Muscle layer of colon (tissue), 2 donors: ENCODE measurements around the gene TRIM45.
"Not testable (repeated sequence)": the region's sequence is repeated elsewhere in the genome, so short reads cannot be mapped to it uniquely, and the experiment has no call there.

Source experiments
- H3K27ac ChIP-seq: one replicate; pipeline ENCODE4 v1.7.0; 2013; ENCODE audit warnings: low read depth, mild to moderate bottlenecking, low read length, moderate library complexity
- H3K27me3 ChIP-seq, 2 donors: one replicate each; pipeline ENCODE4 v1.7.0; 2013; ENCODE audit warnings: low read length in 2 of 2, mild to moderate bottlenecking in 2 of 2; ENCODE audit not compliant: insufficient read depth in 2 of 2, control insufficient read depth in 1 of 2
- H3K36me3 ChIP-seq: one replicate; pipeline ENCODE4 v1.7.0; 2013; ENCODE audit warnings: mild to moderate bottlenecking, low read length; ENCODE audit not compliant: insufficient read depth
- H3K4me1 ChIP-seq: one replicate; pipeline ENCODE4 v1.7.0; 2013; ENCODE audit warnings: mild to moderate bottlenecking, low read length; ENCODE audit not compliant: insufficient read depth
- H3K4me3 ChIP-seq, 2 donors: one replicate each; pipeline ENCODE4 v1.7.0; 2013; ENCODE audit warnings: low read length in 2 of 2, low read depth in 1 of 2, mild to moderate bottlenecking in 1 of 2, moderate library complexity in 1 of 2
- H3K9ac ChIP-seq: one replicate; pipeline ENCODE4 v1.7.0; 2013; ENCODE audit warnings: low read length
- H3K9me3 ChIP-seq: one replicate; pipeline ENCODE4 v1.7.0; 2013; ENCODE audit warnings: mild to moderate bottlenecking, low read length
- donor health status: abdominal sarcoma.
- donor health status: Adenocarcinoma of cecum.

The TRIM45 gene

GRCh38 chr1:117114877-117115276, 6.7 kb downstream of the TRIM45 start:
- Histone ChIP-seq H3K36me3 (peaks cover 36% of the 10 kb centered on the region), H3K9me3 (no peaks in the 10 kb centered on the region), H3K27me3 (no peaks in the 10 kb centered on the region), H3K4me1 (no peaks in the 10 kb centered on the region), H3K4me3 (no peak overlapping the region), H3K9ac (no peak overlapping the region), H3K27ac (no peak overlapping the region)

GRCh38 chr1:117113199-117113598, 8.3 kb downstream of the TRIM45 start:
- Histone ChIP-seq H3K4me3 (no peak overlapping the region), H3K4me1 (no peaks in the 10 kb centered on the region), H3K27ac (no peak overlapping the region), H3K9ac (no peak overlapping the region), H3K36me3 (peaks cover 43% of the 10 kb centered on the region), H3K9me3 (no peaks in the 10 kb centered on the region), H3K27me3 (no peaks in the 10 kb centered on the region)

GRCh38 chr1:117112047-117112717, 9.4 kb downstream of the TRIM45 start:
- Histone ChIP-seq H3K27me3 (no peaks in the 10 kb centered on the region), H3K9me3 (no peaks in the 10 kb centered on the region), H3K4me3 (no peak overlapping the region), H3K36me3 (peaks cover 43% of the 10 kb centered on the region), H3K4me1 (no peaks in the 10 kb centered on the region), H3K9ac (no peak overlapping the region), H3K27ac (no peak overlapping the region)

GRCh38 chr1:117110774-117111173, 10.8 kb downstream of the TRIM45 start:
- H3K9me3 ChIP-seq, result no peaks in the 10 kb centered on the region
- no peaks in the 10 kb centered on the region for H3K4me1 ChIP-seq
- H3K9ac ChIP-seq, result no peak overlapping the region
- H3K4me3 ChIP-seq, result no peak overlapping the region
- peaks cover 43% of the 10 kb centered on the region for H3K36me3 ChIP-seq
- H3K27me3 ChIP-seq, result no peaks in the 10 kb centered on the region
- no peak overlapping the region for H3K27ac ChIP-seq

- no peaks in the 10 kb centered on the region for H3K9me3 ChIP-seq
- H3K27me3 ChIP-seq, result no peaks in the 10 kb centered on the region
- H3K4me3 ChIP-seq, result no peak overlapping the region
- no peak overlapping the region for H3K9ac ChIP-seq
- H3K36me3 ChIP-seq, result peaks cover 18% of the 10 kb centered on the region
- no peaks in the 10 kb centered on the region for H3K4me1 ChIP-seq
- H3K27ac ChIP-seq, result no peak overlapping the region
Observed at GRCh38 chr1:117107364-117107763, 14.2 kb downstream of the TRIM45 start.

DNA sequence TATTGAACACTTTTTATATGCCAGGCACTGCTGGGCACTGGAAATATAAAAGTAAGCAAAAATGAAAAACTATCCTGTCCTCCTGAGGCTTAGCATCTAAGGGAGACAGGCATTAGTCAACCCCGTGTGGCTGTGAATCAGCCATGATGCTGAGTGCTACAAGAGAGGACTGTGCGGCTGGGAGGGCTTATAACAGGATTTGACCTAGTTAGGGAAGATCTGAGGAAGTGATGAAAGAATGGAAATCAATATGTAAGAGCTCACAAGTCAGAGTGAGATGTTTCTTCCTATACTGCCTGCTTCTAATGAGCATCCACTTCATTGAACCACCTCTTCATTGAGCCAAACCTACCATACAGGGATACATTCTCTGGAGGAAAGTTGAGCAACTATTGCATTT, 15.1 kb downstream of the TRIM45 start:
- no peak overlapping the region for H3K27ac ChIP-seq
- no peak overlapping the region for H3K4me3 ChIP-seq
- H3K9me3 ChIP-seq, result no peaks in the 10 kb centered on the region
- peaks cover 14% of the 10 kb centered on the region for H3K36me3 ChIP-seq
- H3K9ac ChIP-seq, result no peak overlapping the region
- H3K27me3 ChIP-seq, result no peaks in the 10 kb centered on the region
- H3K4me1 ChIP-seq, result no peaks in the 10 kb centered on the region

DNA sequence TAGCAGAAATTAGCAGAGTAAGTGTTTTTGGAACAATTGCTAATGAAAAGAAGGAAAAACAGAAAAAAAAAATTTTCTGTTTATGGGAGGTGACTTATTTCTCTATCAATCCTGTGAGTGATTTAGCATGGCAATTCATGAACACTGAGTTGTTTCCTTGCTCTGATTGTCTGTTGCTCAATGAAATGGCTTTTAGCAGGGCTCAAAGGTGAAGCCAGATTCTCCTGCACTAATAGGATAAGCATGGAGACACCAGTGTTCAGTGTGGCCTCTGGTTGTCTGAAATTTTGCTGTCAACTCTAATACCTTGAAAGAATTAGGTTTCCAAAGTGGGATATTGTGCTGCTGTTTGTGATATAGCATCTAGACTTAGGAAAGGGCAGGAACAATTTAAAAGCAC, 15.8 kb downstream of the TRIM45 start:
- H3K27me3 ChIP-seq, result no peaks in the 10 kb centered on the region
- no peak overlapping the region for H3K27ac ChIP-seq
- no peaks in the 10 kb centered on the region for H3K4me1 ChIP-seq
- H3K9ac ChIP-seq, result no peak overlapping the region
- H3K36me3 ChIP-seq, result peaks cover 8% of the 10 kb centered on the region
- H3K4me3 ChIP-seq, result no peak overlapping the region
- H3K9me3 ChIP-seq, result no peaks in the 10 kb centered on the region

GRCh38 chr1:117104986-117105385, 16.6 kb downstream of the TRIM45 start:
- Histone ChIP-seq H3K9ac (no peak overlapping the region), H3K9me3 (no peaks in the 10 kb centered on the region), H3K36me3 (peaks cover 8% of the 10 kb centered on the region), H3K4me3 (no peak overlapping the region), H3K4me1 (no peaks in the 10 kb centered on the region), H3K27me3 (no peaks in the 10 kb centered on the region), H3K27ac (no peak overlapping the region)

DNA sequence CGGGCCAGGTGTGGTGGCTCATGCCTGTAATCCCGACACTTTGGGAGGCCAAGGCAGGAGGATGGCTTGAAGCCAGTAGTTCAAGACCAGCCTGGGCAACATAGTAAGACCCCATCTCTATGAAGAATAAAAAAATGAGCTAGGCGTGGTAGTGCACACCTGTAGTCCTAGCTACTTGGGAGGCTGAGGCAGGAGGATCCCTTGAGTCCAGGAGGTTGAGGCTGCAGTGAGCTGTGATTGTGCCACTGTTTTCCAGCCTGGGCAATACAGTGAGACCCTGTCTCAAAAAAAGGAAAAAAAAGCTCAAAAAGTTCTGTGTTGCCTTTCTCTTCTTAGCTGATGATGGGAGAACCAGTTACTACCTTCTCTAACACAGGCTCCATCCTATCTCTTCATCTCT, 19.7 kb downstream of the TRIM45 start:
- not testable (repeated sequence) for H3K27ac ChIP-seq, H3K27me3 ChIP-seq, H3K36me3 ChIP-seq, H3K9ac ChIP-seq, H3K4me3 ChIP-seq, H3K9me3 ChIP-seq, H3K4me1 ChIP-seq

- Histone ChIP-seq H3K4me1 (no peaks in the 10 kb centered on the region), H3K27me3 (no peaks in the 10 kb centered on the region), H3K9me3 (no peaks in the 10 kb centered on the region), H3K4me3 (no peak overlapping the region), H3K27ac (no peak overlapping the region), H3K9ac (no peak overlapping the region), H3K36me3 (no peaks in the 10 kb centered on the region)
Observed at GRCh38 chr1:117101334-117101733, 20.2 kb downstream of the TRIM45 start.

DNA sequence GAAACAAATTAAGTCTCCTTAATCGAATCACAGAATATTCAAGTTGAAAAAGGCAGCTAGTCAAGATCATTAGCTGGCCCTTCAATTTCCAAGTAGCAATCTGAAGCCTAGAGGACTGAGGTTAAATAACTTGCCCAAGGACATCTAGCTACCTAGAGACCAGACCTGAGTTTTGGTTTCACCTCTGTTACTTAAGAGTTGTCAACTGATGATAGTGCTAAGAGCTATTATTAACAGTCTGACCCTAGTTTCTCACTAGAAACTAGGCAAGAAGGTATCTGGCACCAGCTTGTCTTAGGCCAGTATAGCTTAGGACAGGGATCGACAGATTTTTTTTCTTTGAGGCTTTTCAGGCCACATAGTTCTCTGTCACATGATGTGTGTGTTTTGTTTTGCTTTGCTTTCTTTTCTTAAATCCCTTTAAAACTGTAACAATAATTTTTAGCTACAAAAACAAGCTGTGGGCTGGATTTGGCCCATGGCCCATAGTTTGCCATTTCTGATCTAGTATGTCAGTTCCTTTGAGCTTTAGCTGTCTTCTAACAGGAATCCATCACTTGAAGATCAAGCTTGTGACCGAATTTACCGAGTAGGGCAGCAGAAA, 23.2 kb downstream of the TRIM45 start:
- H3K4me3 ChIP-seq, result no peak overlapping the region
- peaks cover 7% of the 10 kb centered on the region for H3K4me1 ChIP-seq
- H3K27me3 ChIP-seq, result no peaks in the 10 kb centered on the region
- H3K9me3 ChIP-seq, result no peaks in the 10 kb centered on the region
- no peak overlapping the region for H3K27ac ChIP-seq
- no peak overlapping the region for H3K9ac ChIP-seq
- H3K36me3 ChIP-seq, result no peaks in the 10 kb centered on the region

DNA sequence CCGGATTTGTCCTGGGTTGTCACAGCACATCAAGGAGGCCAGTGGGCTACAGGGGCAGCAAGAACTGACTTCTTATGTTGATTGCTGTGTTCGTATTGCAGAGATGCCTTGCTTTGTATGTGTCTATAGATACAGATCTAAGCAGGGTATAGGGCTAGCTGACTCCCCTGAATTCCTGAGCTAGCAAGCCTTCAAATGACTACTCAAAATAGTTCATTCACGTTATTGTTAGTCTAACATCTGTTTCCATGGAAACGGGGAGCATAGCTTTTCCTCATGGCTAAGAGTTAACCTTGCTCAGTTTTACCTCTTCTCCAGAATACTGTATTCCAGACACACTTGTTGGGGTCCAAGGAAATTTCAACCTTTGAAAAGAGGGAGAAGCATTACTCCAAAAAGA, 24.1 kb downstream of the TRIM45 start:
- peaks cover 7% of the 10 kb centered on the region for H3K4me1 ChIP-seq
- no peak overlapping the region for H3K4me3 ChIP-seq
- H3K9ac ChIP-seq, result no peak overlapping the region
- no peaks in the 10 kb centered on the region for H3K36me3 ChIP-seq
- H3K27ac ChIP-seq, result no peak overlapping the region
- H3K27me3 ChIP-seq, result no peaks in the 10 kb centered on the region
- no peaks in the 10 kb centered on the region for H3K9me3 ChIP-seq
